ENCODE data around the gene VMAC. TPM values are rescaled to one million over a fixed set of nuclear protein-coding genes. Genes with fewer than 3 reads are reported as not detected.
A peak's percentile ranks its signal among the peaks of the same experiment; 100 is the strongest.

The VMAC gene
- total and polyA plus RNA-seq, 2 of the 13 experiments (the other 11 are each of a cell fraction or from before 2014, with no cell fraction given): 2.4 TPM

DNA sequence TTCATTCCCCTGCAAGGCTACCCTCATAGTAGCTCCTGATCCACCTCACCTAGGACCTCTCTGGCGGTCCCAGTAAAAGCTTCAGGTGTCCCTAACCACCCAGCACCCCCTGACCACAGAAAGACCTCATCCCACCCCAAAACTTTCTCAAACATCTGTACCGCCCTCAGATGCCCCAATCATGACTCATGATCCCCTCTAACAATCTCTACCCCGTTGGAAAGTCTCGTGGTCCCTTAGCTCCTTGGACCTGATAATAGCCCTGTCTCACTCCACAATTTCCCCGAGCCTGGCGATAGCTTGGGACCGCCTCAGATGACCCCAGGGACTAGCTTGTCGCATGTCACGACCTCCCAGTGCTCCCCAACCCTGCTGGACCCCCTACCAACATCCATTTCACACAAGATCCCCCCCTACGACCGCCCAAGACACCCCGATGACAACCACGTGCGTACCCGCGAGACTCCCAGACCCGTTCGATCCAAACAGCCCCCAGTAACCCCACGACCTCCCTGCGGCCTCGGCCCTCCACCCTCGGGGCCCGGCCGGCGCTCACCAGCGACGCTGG lies 1.5 kb upstream of the VMAC start (continued):
- TF ChIP-seq, protein P1, sequence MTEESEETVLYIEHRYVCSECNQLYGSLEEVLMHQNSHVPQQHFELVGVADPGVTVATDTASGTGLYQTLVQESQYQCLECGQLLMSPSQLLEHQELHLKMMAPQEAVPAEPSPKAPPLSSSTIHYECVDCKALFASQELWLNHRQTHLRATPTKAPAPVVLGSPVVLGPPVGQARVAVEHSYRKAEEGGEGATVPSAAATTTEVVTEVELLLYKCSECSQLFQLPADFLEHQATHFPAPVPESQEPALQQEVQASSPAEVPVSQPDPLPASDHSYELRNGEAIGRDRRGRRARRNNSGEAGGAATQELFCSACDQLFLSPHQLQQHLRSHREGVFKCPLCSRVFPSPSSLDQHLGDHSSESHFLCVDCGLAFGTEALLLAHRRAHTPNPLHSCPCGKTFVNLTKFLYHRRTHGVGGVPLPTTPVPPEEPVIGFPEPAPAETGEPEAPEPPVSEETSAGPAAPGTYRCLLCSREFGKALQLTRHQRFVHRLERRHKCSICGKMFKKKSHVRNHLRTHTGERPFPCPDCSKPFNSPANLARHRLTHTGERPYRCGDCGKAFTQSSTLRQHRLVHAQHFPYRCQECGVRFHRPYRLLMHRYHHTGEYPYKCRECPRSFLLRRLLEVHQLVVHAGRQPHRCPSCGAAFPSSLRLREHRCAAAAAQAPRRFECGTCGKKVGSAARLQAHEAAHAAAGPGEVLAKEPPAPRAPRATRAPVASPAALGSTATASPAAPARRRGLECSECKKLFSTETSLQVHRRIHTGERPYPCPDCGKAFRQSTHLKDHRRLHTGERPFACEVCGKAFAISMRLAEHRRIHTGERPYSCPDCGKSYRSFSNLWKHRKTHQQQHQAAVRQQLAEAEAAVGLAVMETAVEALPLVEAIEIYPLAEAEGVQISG (CRISPR knock-in tag; IDR thresholded peaks at IDR 0.05): no peak
- TF ChIP-seq NFE2L1 (CRISPR knock-in tag; IDR thresholded peaks at IDR 0.05; ENCODE audit: borderline replicate concordance): peak; percentile 67
- TF ChIP-seq RXRA (CRISPR knock-in tag; IDR thresholded peaks at IDR 0.05): no peak
- no peak for TF ChIP-seq STAG1 (CRISPR knock-in tag; IDR thresholded peaks at IDR 0.05)

GRCh38 chr19:5903624-5904351 lies 884 bp upstream of the VMAC start, which contains the start of gene NDUFA11:
Gene NDUFA11 (minus strand): TSS chr19:5903790. CDS start chr19:5903708, 82 bp downstream.
- peak; percentile 88 for DNase-seq (ENCODE audit: low spot score)
- CTCF ChIA-PET (ENCODE audit: low intra/inter-chr PET ratio, low total read pairs): interaction anchor here (1.3 kb wide), 1 partner anchor 100 kb away, joined by 3 read pairs; no protein-coding TSS in a partner anchor
- Histone ChIP-seq H3K9me3 (ENCODE audit: low read length) (no peaks in the 10 kb centered on the region), H3K36me3 (replicated peaks in 1 of 2; ENCODE audit: control insufficient read depth in 1 of 2, insufficient read depth in 2 of 2, low read length in 2 of 2) (peaks cover 0 to 10% of the 10 kb centered on the region in 2 experiments; a peak in 2 of 5 replicates), H3K27me3 (ENCODE audit: control insufficient read depth in 1 of 2, insufficient read depth in 2 of 2, low read length in 2 of 2) (peaks cover 0 to 4% of the 10 kb centered on the region in 2 experiments; a peak in 1 of 5 replicates), H2AFZ (ENCODE audit: low read length) (no peak within 1 kb of the TSS), H4K20me1 (ENCODE audit: insufficient read depth, low read length) (peaks cover 12% of the 10 kb centered on the region; the same call in 1 of the 2 replicates), H3K4me1 (ENCODE audit: insufficient read depth, low read length) (peaks cover 58% of the 10 kb centered on the region), H3K9ac (ENCODE audit: insufficient read depth, low read depth, low read length) (peak within 1 kb of the TSS; percentile 100), H3K4me2 (ENCODE audit: low read depth, low read length) (peak within 1 kb of the TSS; percentile 81), H3K4me3 (replicated peaks in 1 of 3; ENCODE audit: insufficient read depth in 1 of 3, low read depth in 2 of 3, low read length in 3 of 3) (peak within 1 kb of the TSS; percentile 78 to 100 (median 99)), H3K27ac (ENCODE audit: extremely low read length, insufficient read depth, low read length) (peak within 1 kb of the TSS; percentile 98), H3K79me2 (ENCODE audit: insufficient read depth, low read length) (peaks cover 42% of the 10 kb centered on the region)
- peak; percentile 70 for ATAC-seq
- in situ Hi-C loops (cut with HindIII; ENCODE audit: extremely low pct_ligation_motif_present, low pct_unique_long_range_greater_than_20kb): no loop called here
- intact Hi-C loops (cut with micrococcal nuclease; ENCODE audit: unreplicated experiment): loop anchor here (2.0 kb wide), 1 partner anchor 59 kb away; no protein-coding TSS in a partner anchor
- no peak for FAIRE-seq
- 0% methylated on average over 20 of the region's 57 CpGs for WGBS (ENCODE audit: low lambda C conversion rate)
- POLR2A ChIA-PET: interaction anchor here (0.6 to 3.9 kb wide), 39 partner anchors 9 to 627 kb away, joined by 3 to 79 read pairs (median 5); partner anchors contain the start of genes ALKBH7, CAPS, CATSPERD and DUS3L
- BruUV-seq (replicated peaks): no TSS peak
- no peak; the same call in 1 of the 2 replicates for TF ChIP-seq NCOA1 (CRISPR knock-in tag; IDR thresholded peaks at IDR 0.05)
- peak; percentile 18; the same call in 1 of the 2 replicates for TF ChIP-seq STAG1 (CRISPR knock-in tag; IDR thresholded peaks at IDR 0.05)
- TF ChIP-seq, protein P2, sequence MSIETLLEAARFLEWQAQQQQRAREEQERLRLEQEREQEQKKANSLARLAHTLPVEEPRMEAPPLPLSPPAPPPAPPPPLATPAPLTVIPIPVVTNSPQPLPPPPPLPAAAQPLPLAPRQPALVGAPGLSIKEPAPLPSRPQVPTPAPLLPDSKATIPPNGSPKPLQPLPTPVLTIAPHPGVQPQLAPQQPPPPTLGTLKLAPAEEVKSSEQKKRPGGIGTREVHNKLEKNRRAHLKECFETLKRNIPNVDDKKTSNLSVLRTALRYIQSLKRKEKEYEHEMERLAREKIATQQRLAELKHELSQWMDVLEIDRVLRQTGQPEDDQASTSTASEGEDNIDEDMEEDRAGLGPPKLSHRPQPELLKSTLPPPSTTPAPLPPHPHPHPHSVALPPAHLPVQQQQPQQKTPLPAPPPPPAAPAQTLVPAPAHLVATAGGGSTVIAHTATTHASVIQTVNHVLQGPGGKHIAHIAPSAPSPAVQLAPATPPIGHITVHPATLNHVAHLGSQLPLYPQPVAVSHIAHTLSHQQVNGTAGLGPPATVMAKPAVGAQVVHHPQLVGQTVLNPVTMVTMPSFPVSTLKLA (IDR thresholded peaks at IDR 0.05): peak; percentile 78
- TF ChIP-seq ZNF143 (CRISPR knock-in tag; IDR thresholded peaks at IDR 0.05): peak; percentile 45; the same call in 1 of the 2 replicates
- TF ChIP-seq KLF11 (CRISPR knock-in tag; IDR thresholded peaks at IDR 0.05): no peak; the same call in 1 of the 2 replicates
- peak; percentile 38; the same call in 1 of the 2 replicates for TF ChIP-seq RFXANK (CRISPR knock-in tag; IDR thresholded peaks at IDR 0.05)
- peak; percentile 85 for TF ChIP-seq MIXL1 (CRISPR knock-in tag; IDR thresholded peaks at IDR 0.05)
- TF ChIP-seq NBN (conservative IDR thresholded peaks at IDR 0.05): no peak
- peak; percentile 28; the same call in 1 of the 2 replicates for TF ChIP-seq GATAD2A (CRISPR knock-in tag; IDR thresholded peaks at IDR 0.05)
- peak; percentile 91 for TF ChIP-seq ZNF788 (CRISPR knock-in tag; IDR thresholded peaks at IDR 0.05; ENCODE audit: borderline replicate concordance)
- TF ChIP-seq PPARG (CRISPR knock-in tag; conservative IDR thresholded peaks at IDR 0.05): peak; percentile 49; the same call in 1 of the 2 replicates
- TF ChIP-seq ZNF558 (CRISPR knock-in tag; IDR thresholded peaks at IDR 0.05; ENCODE audit: borderline replicate concordance): peak; percentile 38; the same call in 1 of the 2 replicates
- no peak for TF ChIP-seq NONO (IDR thresholded peaks at IDR 0.05)
- peak; percentile 98 for TF ChIP-seq NONO (CRISPR knock-in tag; conservative IDR thresholded peaks at IDR 0.05)
- peak; percentile 81 for TF ChIP-seq ZFY (CRISPR knock-in tag; IDR thresholded peaks at IDR 0.05)
- no peak for TF ChIP-seq LCORL (IDR thresholded peaks at IDR 0.05)
- TF ChIP-seq LCORL (CRISPR knock-in tag; IDR thresholded peaks at IDR 0.05): 0 out of 2 replicates have a peak, but pooled peaks have one; percentile 64
- TF ChIP-seq ZNF350 (CRISPR knock-in tag; IDR thresholded peaks at IDR 0.05; ENCODE audit: borderline replicate concordance, low read depth): peak; percentile 99
